DMS114 treated with DMSO at 0.1 percent for 48 hours (cell line): ENCODE measurements around the gene ZEB1.

Source experiments
- DNase-seq: peaks from one replicate; lab custom pipeline; 2025; ENCODE audit not compliant: unreplicated experiment; lab: John Stamatoyannopoulos, UW

ZEB1 gene

GRCh38 chr10:31318854-31319601 lies at the start of gene ZEB1:
Gene ZEB1, plus strand, starts transcription at chr10:31319216. Its CDS starts 19 bp downstream, at chr10:31319235.
- DNase-seq, result peak; percentile 56

GRCh38 chr10:31270954-31271353 lies 48.1 kb upstream of the ZEB1 start:
- DNase-seq, result no peak

GRCh38 chr10:31272841-31273240 lies 46.2 kb upstream of the ZEB1 start:
- DNase-seq, result no peak

DNA sequence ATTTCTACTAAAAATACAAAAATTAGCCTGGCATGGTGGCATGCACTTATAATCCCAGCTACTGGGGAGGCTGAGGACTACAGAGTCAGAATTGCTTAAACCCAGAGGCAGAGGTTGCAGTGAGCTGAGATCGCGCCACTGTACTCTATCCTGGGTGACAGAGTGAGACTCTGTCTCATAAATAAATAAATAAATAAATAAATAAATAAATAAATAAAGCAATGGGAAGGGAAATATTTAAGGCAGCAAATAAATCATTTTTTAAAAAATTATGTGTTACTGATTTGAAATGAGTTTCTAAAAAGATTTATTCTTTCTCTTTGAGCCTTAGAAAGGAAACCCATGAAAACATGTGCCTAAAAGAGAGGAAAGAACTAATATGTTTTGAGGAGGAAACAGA lies 45.2 kb upstream of the ZEB1 start:
- no peak for DNase-seq

- DNase-seq, result no peak
These were observed 44.7 kb upstream of the ZEB1 start for GRCh38 chr10:31274310-31274709.

- DNase-seq, result no peak
These were observed 40.6 kb upstream of the ZEB1 start for GRCh38 chr10:31278279-31278941.

DNA sequence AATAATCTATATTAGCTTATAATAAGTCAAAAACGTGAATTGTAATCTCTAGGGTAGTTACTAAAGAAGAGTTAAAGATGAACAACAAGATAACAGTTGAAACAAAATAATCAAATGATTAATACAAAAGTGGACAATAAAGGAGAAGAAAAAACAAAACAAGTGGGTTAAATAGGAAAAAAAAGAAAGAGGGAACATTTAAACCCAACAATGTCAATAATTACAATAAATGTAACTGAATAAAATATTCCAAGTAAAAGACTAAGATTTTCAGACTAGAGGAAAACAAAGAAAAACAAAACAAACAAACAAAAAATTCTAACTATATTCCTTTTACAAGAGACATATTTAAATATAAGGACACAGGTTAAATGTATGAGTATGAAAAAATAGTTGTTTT lies 38.0 kb upstream of the ZEB1 start:
- DNase-seq, result no peak

GRCh38 chr10:31288001-31288400 lies 31.0 kb upstream of the ZEB1 start:
- DNase-seq, result no peak

DNA sequence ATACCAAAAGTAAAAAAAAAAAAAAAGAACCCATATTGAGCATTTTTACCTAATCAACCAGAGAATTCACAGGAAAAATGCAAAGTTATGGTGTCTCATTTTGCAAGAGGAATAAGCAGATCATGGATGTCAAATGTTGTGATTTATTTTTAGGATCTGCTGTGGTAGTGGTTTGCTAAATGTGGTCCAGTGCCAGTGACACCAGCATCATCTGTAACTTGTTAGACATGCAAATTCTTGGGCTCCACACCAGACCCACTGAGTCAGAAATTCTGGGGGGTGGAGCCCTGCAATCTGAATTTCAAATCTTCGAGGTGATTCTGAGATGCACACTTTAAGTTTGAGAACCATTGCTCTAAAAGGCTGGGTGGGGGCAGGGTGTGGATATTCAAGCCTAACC lies 30.1 kb upstream of the ZEB1 start:
- no peak for DNase-seq

DNA sequence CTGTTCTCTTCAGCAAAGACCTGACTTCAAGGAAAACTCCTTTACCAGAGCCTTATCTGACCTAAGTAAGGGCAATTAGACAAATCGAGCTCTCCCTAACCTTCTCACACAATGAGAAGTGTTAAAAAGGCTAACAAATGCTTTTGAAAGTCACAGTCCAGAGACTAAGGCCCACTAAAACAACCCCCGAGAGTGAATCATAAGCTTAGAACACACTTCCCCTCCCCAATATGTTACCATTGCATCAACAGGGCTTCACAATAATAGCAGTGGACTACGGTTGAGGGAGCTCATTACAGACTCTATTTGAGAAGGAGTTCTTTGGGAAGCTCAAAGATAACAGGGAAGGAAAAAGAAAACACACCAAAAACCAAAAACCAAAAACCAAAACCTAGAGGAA lies 28.6 kb upstream of the ZEB1 start:
- no peak for DNase-seq

- DNase-seq, result no peak
These were observed 27.9 kb upstream of the ZEB1 start for GRCh38 chr10:31291123-31291522.

DNA sequence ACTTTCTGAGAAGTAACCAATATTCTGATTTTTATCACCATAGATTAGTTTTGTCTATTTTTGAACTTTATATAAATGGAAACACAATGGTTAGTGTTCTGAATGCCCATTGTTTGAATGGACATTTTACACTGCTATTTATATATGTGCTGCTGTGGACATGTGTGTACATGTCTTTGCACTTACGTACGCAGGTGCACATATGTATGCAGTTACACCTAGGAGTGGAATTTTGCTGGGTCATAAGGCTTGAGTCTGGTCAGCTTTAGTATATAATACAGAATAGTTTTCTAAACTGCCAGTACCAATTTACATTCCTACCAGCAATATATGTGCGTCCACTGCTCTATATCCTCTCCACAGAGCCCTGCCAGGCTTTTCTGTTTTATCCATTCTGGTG lies 24.5 kb upstream of the ZEB1 start:
- no peak for DNase-seq

GRCh38 chr10:31296754-31297153 lies 22.3 kb upstream of the ZEB1 start:
- no peak for DNase-seq

GRCh38 chr10:31299119-31299518 lies 19.9 kb upstream of the ZEB1 start:
- DNase-seq, result no peak

- no peak for DNase-seq
These were observed 15.8 kb upstream of the ZEB1 start for GRCh38 chr10:31303212-31303611.

DNA sequence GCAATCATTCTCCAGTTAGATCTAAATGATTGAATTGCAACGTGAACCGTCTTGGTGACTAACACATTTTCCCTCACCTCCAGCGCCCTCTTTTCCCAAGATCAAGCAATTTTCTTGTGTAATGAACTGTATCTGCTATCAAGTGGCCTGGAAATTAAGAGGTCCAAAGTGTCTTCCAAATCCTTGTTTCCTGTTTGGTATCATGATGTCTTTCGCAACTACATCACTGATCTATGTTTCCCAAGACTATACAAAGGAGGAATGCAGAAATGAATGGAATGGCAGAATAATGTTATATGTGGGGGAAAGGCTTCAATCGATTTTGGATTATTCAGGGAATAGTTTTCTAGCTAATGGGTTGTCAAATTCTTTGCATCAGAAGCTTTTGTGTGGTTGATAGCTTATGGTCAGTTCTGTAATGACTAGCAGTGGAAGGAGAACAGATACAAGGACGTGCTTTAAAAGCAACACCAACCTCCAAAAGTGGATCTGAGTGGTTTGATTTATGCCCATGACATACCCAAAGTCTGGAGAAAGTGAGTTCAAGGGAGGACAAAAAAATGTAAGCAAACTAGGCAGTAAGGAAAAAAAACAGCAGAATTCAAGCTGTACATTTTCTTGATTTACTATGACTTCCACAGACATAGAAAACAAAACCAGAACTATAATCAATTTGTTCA lies 14.6 kb upstream of the ZEB1 start:
- DNase-seq, result no peak

GRCh38 chr10:31313396-31313795 lies 5.6 kb upstream of the ZEB1 start:
- no peak for DNase-seq

DNA sequence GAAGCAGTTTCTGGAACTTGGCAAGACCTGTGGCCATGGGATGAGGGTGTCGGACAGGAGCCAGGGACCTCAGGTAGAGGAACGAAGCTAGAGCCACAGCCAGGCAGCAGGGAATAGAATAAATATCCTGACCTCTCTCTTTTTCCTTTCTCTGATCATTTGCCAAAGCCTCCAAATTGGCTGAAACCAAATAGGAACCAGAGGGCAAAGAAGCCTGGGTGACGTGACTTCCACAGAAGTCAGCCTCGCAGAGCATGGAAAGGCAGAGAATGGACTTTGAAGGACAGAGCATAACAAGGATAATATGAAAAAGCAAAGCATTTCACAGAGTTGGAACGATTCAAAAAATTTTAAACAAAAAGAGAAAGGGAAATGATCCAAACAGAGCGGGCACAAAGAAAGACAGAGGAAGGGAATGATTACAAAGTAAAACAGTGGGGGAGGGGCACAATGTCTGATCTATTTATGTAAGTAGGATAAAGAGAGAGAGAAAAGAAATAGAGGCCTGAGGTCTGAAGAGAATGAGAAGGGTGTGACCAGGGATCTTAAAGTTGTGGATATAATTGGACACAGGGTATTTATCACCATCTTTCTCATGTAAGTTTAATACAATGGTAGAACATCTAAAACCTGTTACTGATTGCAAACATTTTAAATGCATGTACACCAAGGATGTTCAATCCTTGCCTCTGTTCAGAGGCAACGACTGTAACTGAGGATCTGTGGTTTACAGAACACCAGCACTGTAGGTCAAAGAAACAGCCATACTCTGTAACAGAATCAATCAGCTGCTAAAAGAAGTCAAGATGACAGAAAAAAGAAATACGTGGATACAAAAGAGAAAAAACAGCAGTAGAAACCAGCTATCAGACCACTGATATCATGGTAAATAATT lies 4.5 kb upstream of the ZEB1 start:
- no peak for DNase-seq

GRCh38 chr10:31315453-31315852 lies 3.6 kb upstream of the ZEB1 start:
- DNase-seq, result no peak

GRCh38 chr10:31317171-31317570 lies 1.8 kb upstream of the ZEB1 start:
- no peak for DNase-seq
